NCI-H187 (cell line): ENCODE data around the gene CGNL1.

ENCODE experiments used
- DNase-seq, 2 experiments: peaks; one replicate each; lab custom pipeline; 2025; lab: John Stamatoyannopoulos, UW

Gene CGNL1

GRCh38 chr15:57600197-57600596, 223.9 kb downstream of the CGNL1 start:
- no peak for DNase-seq
